Measurements from ENCODE around the gene NEO1. TPM values are rescaled to one million over a fixed set of nuclear protein-coding genes. Genes with fewer than 3 reads are reported as not detected.

Gene NEO1
- total RNA-seq, 1 donor from 2014 or later = 31.3 TPM

- Histone ChIP-seq H3K27me3 (ENCODE audit: control insufficient read depth in 3 of 3, insufficient read depth in 3 of 3, low read length in 3 of 3) (peaks cover 5 to 24% (median 17%) of the 10 kb centered on the region in 3 donors), H3K4me1 (ENCODE audit: control insufficient read depth in 3 of 3, insufficient read depth in 3 of 3, low read length in 3 of 3) (no peaks in the 10 kb centered on the region), H3K4me3 (ENCODE audit: low read length in 3 of 3) (no peak overlapping the region), H3K27ac (ENCODE audit: low read depth, low read length) (no peak overlapping the region), H3K9me3 (ENCODE audit: control insufficient read depth in 3 of 3, low read length in 3 of 3) (no peaks in the 10 kb centered on the region), H3K36me3 (ENCODE audit: control insufficient read depth in 3 of 3, insufficient read depth in 3 of 3, low read length in 3 of 3) (no peaks in the 10 kb centered on the region), H3K9ac (ENCODE audit: low read depth in 1 of 3, low read length in 3 of 3) (no peak overlapping the region)
Observed at GRCh38 chr15:73340502-73341192, 288.4 kb downstream of the NEO1 start.

GRCh38 chr15:73341886-73342600 lies 289.8 kb downstream of the NEO1 start:
- H3K9ac ChIP-seq (ENCODE audit: low read depth in 1 of 3, low read length in 3 of 3) = no peak overlapping the region
- no peak overlapping the region for H3K4me3 ChIP-seq (ENCODE audit: low read length in 3 of 3)
- H3K27ac ChIP-seq (ENCODE audit: low read depth, low read length) = no peak overlapping the region
- no peaks in the 10 kb centered on the region for H3K9me3 ChIP-seq (ENCODE audit: control insufficient read depth in 3 of 3, low read length in 3 of 3)
- H3K4me1 ChIP-seq (ENCODE audit: control insufficient read depth in 3 of 3, insufficient read depth in 3 of 3, low read length in 3 of 3) = no peaks in the 10 kb centered on the region
- H3K36me3 ChIP-seq (ENCODE audit: control insufficient read depth in 3 of 3, insufficient read depth in 3 of 3, low read length in 3 of 3) = no peaks in the 10 kb centered on the region
- peaks cover 5 to 19% (median 17%) of the 10 kb centered on the region in 3 donors for H3K27me3 ChIP-seq (ENCODE audit: control insufficient read depth in 3 of 3, insufficient read depth in 3 of 3, low read length in 3 of 3)

- no peaks in the 10 kb centered on the region for H3K4me1 ChIP-seq (ENCODE audit: control insufficient read depth in 3 of 3, insufficient read depth in 3 of 3, low read length in 3 of 3)
- H3K27me3 ChIP-seq (ENCODE audit: control insufficient read depth in 3 of 3, insufficient read depth in 3 of 3, low read length in 3 of 3) = peaks cover 9 to 16% (median 15%) of the 10 kb centered on the region in 3 donors
- H3K9me3 ChIP-seq (ENCODE audit: control insufficient read depth in 3 of 3, low read length in 3 of 3) = no peaks in the 10 kb centered on the region
- no peaks in the 10 kb centered on the region for H3K36me3 ChIP-seq (ENCODE audit: control insufficient read depth in 3 of 3, insufficient read depth in 3 of 3, low read length in 3 of 3)
- H3K4me3 ChIP-seq (ENCODE audit: low read length in 3 of 3) = no peak overlapping the region
- no peak overlapping the region for H3K9ac ChIP-seq (ENCODE audit: low read depth in 1 of 3, low read length in 3 of 3)
- H3K27ac ChIP-seq (ENCODE audit: low read depth, low read length) = no peak overlapping the region
Observed at GRCh38 chr15:73344056-73344455, 291.8 kb downstream of the NEO1 start.

GRCh38 chr15:73345658-73346057 lies 293.4 kb downstream of the NEO1 start:
- H3K4me1 ChIP-seq (ENCODE audit: control insufficient read depth in 3 of 3, insufficient read depth in 3 of 3, low read length in 3 of 3) = no peaks in the 10 kb centered on the region
- H3K36me3 ChIP-seq (ENCODE audit: control insufficient read depth in 3 of 3, insufficient read depth in 3 of 3, low read length in 3 of 3) = no peaks in the 10 kb centered on the region
- H3K4me3 ChIP-seq (ENCODE audit: low read length in 3 of 3) = no peak overlapping the region
- H3K27ac ChIP-seq (ENCODE audit: low read depth, low read length) = no peak overlapping the region
- peaks cover 14 to 19% (median 18%) of the 10 kb centered on the region in 3 donors for H3K27me3 ChIP-seq (ENCODE audit: control insufficient read depth in 3 of 3, insufficient read depth in 3 of 3, low read length in 3 of 3)
- no peaks in the 10 kb centered on the region for H3K9me3 ChIP-seq (ENCODE audit: control insufficient read depth in 3 of 3, low read length in 3 of 3)
- H3K9ac ChIP-seq (ENCODE audit: low read depth in 1 of 3, low read length in 3 of 3) = no peak overlapping the region

- H3K9me3 ChIP-seq (ENCODE audit: control insufficient read depth in 3 of 3, low read length in 3 of 3) = no peaks in the 10 kb centered on the region
- peaks cover 18 to 29% (median 28%) of the 10 kb centered on the region in 3 donors for H3K27me3 ChIP-seq (ENCODE audit: control insufficient read depth in 3 of 3, insufficient read depth in 3 of 3, low read length in 3 of 3)
- no peak overlapping the region for H3K27ac ChIP-seq (ENCODE audit: low read depth, low read length)
- H3K9ac ChIP-seq (ENCODE audit: low read depth in 1 of 3, low read length in 3 of 3) = no peak overlapping the region
- no peaks in the 10 kb centered on the region for H3K36me3 ChIP-seq (ENCODE audit: control insufficient read depth in 3 of 3, insufficient read depth in 3 of 3, low read length in 3 of 3)
- no peaks in the 10 kb centered on the region for H3K4me1 ChIP-seq (ENCODE audit: control insufficient read depth in 3 of 3, insufficient read depth in 3 of 3, low read length in 3 of 3)
- H3K4me3 ChIP-seq (ENCODE audit: low read length in 3 of 3) = no peak overlapping the region
Observed at GRCh38 chr15:73346735-73347312, 294.6 kb downstream of the NEO1 start.

GRCh38 chr15:73349191-73349590 lies 296.9 kb downstream of the NEO1 start:
- Histone ChIP-seq H3K27me3 (ENCODE audit: control insufficient read depth in 3 of 3, insufficient read depth in 3 of 3, low read length in 3 of 3) (peaks cover 31 to 42% (median 37%) of the 10 kb centered on the region in 3 donors), H3K9me3 (ENCODE audit: control insufficient read depth in 3 of 3, low read length in 3 of 3) (no peaks in the 10 kb centered on the region), H3K9ac (ENCODE audit: low read depth in 1 of 3, low read length in 3 of 3) (no peak overlapping the region), H3K27ac (ENCODE audit: low read depth, low read length) (no peak overlapping the region), H3K36me3 (ENCODE audit: control insufficient read depth in 3 of 3, insufficient read depth in 3 of 3, low read length in 3 of 3) (no peaks in the 10 kb centered on the region), H3K4me1 (ENCODE audit: control insufficient read depth in 3 of 3, insufficient read depth in 3 of 3, low read length in 3 of 3) (no peaks in the 10 kb centered on the region), H3K4me3 (ENCODE audit: low read length in 3 of 3) (no peak overlapping the region)

- H3K9me3 ChIP-seq (ENCODE audit: control insufficient read depth in 3 of 3, low read length in 3 of 3) = no peaks in the 10 kb centered on the region
- peaks cover 45 to 54% (median 47%) of the 10 kb centered on the region in 3 donors for H3K27me3 ChIP-seq (ENCODE audit: control insufficient read depth in 3 of 3, insufficient read depth in 3 of 3, low read length in 3 of 3)
- no peaks in the 10 kb centered on the region for H3K36me3 ChIP-seq (ENCODE audit: control insufficient read depth in 3 of 3, insufficient read depth in 3 of 3, low read length in 3 of 3)
- no peaks in the 10 kb centered on the region for H3K4me1 ChIP-seq (ENCODE audit: control insufficient read depth in 3 of 3, insufficient read depth in 3 of 3, low read length in 3 of 3)
- H3K27ac ChIP-seq (ENCODE audit: low read depth, low read length) = no peak overlapping the region
- no peak overlapping the region for H3K4me3 ChIP-seq (ENCODE audit: low read length in 3 of 3)
- H3K9ac ChIP-seq (ENCODE audit: low read depth in 1 of 3, low read length in 3 of 3) = no peak overlapping the region
Observed at GRCh38 chr15:73352082-73352481, 299.8 kb downstream of the NEO1 start.

GRCh38 chr15:73353734-73354133 lies 301.5 kb downstream of the NEO1 start:
- Histone ChIP-seq H3K36me3 (ENCODE audit: control insufficient read depth in 3 of 3, insufficient read depth in 3 of 3, low read length in 3 of 3) (no peaks in the 10 kb centered on the region), H3K4me3 (ENCODE audit: low read length in 3 of 3) (no peak overlapping the region), H3K4me1 (ENCODE audit: control insufficient read depth in 3 of 3, insufficient read depth in 3 of 3, low read length in 3 of 3) (no peaks in the 10 kb centered on the region), H3K9me3 (ENCODE audit: control insufficient read depth in 3 of 3, low read length in 3 of 3) (no peaks in the 10 kb centered on the region), H3K27me3 (ENCODE audit: control insufficient read depth in 3 of 3, insufficient read depth in 3 of 3, low read length in 3 of 3) (peaks cover 40 to 62% (median 60%) of the 10 kb centered on the region in 3 donors), H3K27ac (ENCODE audit: low read depth, low read length) (no peak overlapping the region), H3K9ac (ENCODE audit: low read depth in 1 of 3, low read length in 3 of 3) (no peak overlapping the region)

GRCh38 chr15:73354241-73354640 lies 302.0 kb downstream of the NEO1 start:
- Histone ChIP-seq H3K27ac (ENCODE audit: low read depth, low read length) (no peak overlapping the region), H3K36me3 (ENCODE audit: control insufficient read depth in 3 of 3, insufficient read depth in 3 of 3, low read length in 3 of 3) (no peaks in the 10 kb centered on the region), H3K4me1 (ENCODE audit: control insufficient read depth in 3 of 3, insufficient read depth in 3 of 3, low read length in 3 of 3) (no peaks in the 10 kb centered on the region), H3K9me3 (ENCODE audit: control insufficient read depth in 3 of 3, low read length in 3 of 3) (no peaks in the 10 kb centered on the region), H3K27me3 (ENCODE audit: control insufficient read depth in 3 of 3, insufficient read depth in 3 of 3, low read length in 3 of 3) (peaks cover 40 to 60% (median 60%) of the 10 kb centered on the region in 3 donors), H3K4me3 (ENCODE audit: low read length in 3 of 3) (no peak overlapping the region), H3K9ac (ENCODE audit: low read depth in 1 of 3, low read length in 3 of 3) (no peak overlapping the region)
